Brain microvascular endothelial cell (primary cell): ENCODE results near the gene KRTCAP3.

ENCODE experiments used
- DNase-seq: peaks from one replicate; pipeline ENCODE4 v3.0.0-alpha.2; 2020
- H3K27ac ChIP-seq: fragments of 250-450 bp; sonication (Bioruptor Pico); 2 replicates; pipeline ENCODE4 v1.5.1; 2020; ENCODE audit warnings: mild to moderate bottlenecking, moderate library complexity
- H3K27me3 ChIP-seq: fragments of 250-450 bp; sonication (Bioruptor Pico); replicated peaks from 2 replicates; pipeline ENCODE4 v1.5.1; 2020; ENCODE audit warnings: mild to moderate bottlenecking
- H3K36me3 ChIP-seq: fragments of 250-450 bp; sonication (Bioruptor Pico); replicated peaks from 2 replicates; pipeline ENCODE4 v1.5.1; 2020; ENCODE audit warnings: mild to moderate bottlenecking
- H3K4me3 ChIP-seq: 2 replicates; pipeline ENCODE4 v1.5.1; 2011; ENCODE audit warnings: low read depth, mild to moderate bottlenecking, control low read depth, low read length, moderate library complexity
- CTCF ChIP-seq: IDR thresholded peaks from 2 replicates; pipeline ENCODE4 v1.5.1; 2011; ENCODE audit warnings: low read depth, mild to moderate bottlenecking, moderate library complexity, low read length, control low read depth, inconsistent platforms; ENCODE audit errors: missing control alignments
- in situ Hi-C: cut with HindIII; loops from 2 replicates; pipeline ENCODE4 v1.10.0; 2017; ENCODE audit warnings: low sequenced_read_pairs, low pct_ligation_motif_present

Gene KRTCAP3

GRCh38 chr2:27471961-27472360 lies 29.8 kb downstream of the KRTCAP3 start:
- H3K36me3 ChIP-seq = peaks cover 26% of the 10 kb centered on the region
- no peak for DNase-seq
- no peak for TF ChIP-seq CTCF
- no peak overlapping the region for H3K4me3 ChIP-seq
- in situ Hi-C loops = no loop called here
- H3K27ac ChIP-seq = no peak overlapping the region
- no peaks in the 10 kb centered on the region for H3K27me3 ChIP-seq

- H3K4me3 ChIP-seq = no peak overlapping the region
- DNase-seq = no peak
- H3K27ac ChIP-seq = no peak overlapping the region
- H3K27me3 ChIP-seq = no peaks in the 10 kb centered on the region
- in situ Hi-C loops = no loop called here
- peaks cover 9% of the 10 kb centered on the region for H3K36me3 ChIP-seq
- TF ChIP-seq CTCF = no peak
Observed at GRCh38 chr2:27485496-27485895, 43.3 kb downstream of the KRTCAP3 start.

GRCh38 chr2:27489118-27489497 lies 46.9 kb downstream of the KRTCAP3 start:
- no peaks in the 10 kb centered on the region for H3K27me3 ChIP-seq
- no peak for DNase-seq
- H3K4me3 ChIP-seq = peak overlapping the region; percentile 78
- in situ Hi-C loops = no loop called here
- peaks cover under 1% of the 10 kb centered on the region for H3K36me3 ChIP-seq
- H3K27ac ChIP-seq = peak overlapping the region; percentile 43
- TF ChIP-seq CTCF = peak; percentile 40

- in situ Hi-C loops = no loop called here
Observed at GRCh38 chr2:27489498-27490397, 47.6 kb downstream of the KRTCAP3 start, which contains the start of gene IFT172. IFT172 (minus strand) TSS chr2:27489743; CDS start chr2:27489653, 90 bp downstream.

GRCh38 chr2:27492557-27492956 lies 50.4 kb downstream of the KRTCAP3 start:
- no peak overlapping the region for H3K4me3 ChIP-seq
- TF ChIP-seq CTCF = no peak
- H3K27ac ChIP-seq = no peak overlapping the region
- no peaks in the 10 kb centered on the region for H3K27me3 ChIP-seq
- in situ Hi-C loops = no loop called here
- no peaks in the 10 kb centered on the region for H3K36me3 ChIP-seq
- DNase-seq = no peak

More at GRCh38 chr2:27489498-27490397, 47.6 kb downstream of the KRTCAP3 start, which contains the start of gene IFT172:
- peak within 1 kb of the TSS; percentile 78 for H3K4me3 ChIP-seq
- no peaks in the 10 kb centered on the region for H3K36me3 ChIP-seq
- peak within 1 kb of the TSS; percentile 43 for H3K27ac ChIP-seq
- TF ChIP-seq CTCF = no peak
- peak; percentile 98 for DNase-seq
- H3K27me3 ChIP-seq = no peaks in the 10 kb centered on the region
